ENCODE data around the gene RHOJ. TPM values are rescaled to one million over a fixed set of nuclear protein-coding genes. Genes with fewer than 3 reads are reported as not detected.
"Not testable (repeated sequence)": the region's sequence is repeated elsewhere in the genome, so short reads cannot be mapped to it uniquely, and the experiment has no call there.

The RHOJ gene
- total and polyA plus RNA-seq, 2 donors from 2014 or later: 4.0 to 20.0 TPM

DNA sequence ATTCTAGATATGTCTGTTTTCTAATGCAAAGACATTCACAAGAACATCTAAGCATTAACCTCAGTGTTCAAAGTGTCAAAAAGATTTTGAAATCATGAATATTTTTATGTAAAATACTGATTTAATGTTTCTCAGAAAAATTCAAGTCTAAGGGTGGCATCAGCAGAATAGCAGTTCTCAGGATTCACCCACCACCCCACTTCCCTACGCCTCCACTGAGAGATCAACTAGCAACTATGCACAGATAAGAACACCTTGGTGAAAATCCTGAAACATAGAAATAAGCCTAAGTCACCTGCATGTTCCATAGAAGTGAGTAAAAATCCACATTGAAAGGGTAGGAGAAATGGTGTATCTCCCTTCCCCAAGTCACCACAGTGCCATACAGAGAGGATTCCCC lies 40.9 kb upstream of the RHOJ start:
- TF ChIP-seq, protein P1, sequence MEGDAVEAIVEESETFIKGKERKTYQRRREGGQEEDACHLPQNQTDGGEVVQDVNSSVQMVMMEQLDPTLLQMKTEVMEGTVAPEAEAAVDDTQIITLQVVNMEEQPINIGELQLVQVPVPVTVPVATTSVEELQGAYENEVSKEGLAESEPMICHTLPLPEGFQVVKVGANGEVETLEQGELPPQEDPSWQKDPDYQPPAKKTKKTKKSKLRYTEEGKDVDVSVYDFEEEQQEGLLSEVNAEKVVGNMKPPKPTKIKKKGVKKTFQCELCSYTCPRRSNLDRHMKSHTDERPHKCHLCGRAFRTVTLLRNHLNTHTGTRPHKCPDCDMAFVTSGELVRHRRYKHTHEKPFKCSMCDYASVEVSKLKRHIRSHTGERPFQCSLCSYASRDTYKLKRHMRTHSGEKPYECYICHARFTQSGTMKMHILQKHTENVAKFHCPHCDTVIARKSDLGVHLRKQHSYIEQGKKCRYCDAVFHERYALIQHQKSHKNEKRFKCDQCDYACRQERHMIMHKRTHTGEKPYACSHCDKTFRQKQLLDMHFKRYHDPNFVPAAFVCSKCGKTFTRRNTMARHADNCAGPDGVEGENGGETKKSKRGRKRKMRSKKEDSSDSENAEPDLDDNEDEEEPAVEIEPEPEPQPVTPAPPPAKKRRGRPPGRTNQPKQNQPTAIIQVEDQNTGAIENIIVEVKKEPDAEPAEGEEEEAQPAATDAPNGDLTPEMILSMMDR (IDR thresholded peaks at IDR 0.05; ENCODE audit: borderline replicate concordance, extremely low read depth, insufficient read depth): no peak

DNA sequence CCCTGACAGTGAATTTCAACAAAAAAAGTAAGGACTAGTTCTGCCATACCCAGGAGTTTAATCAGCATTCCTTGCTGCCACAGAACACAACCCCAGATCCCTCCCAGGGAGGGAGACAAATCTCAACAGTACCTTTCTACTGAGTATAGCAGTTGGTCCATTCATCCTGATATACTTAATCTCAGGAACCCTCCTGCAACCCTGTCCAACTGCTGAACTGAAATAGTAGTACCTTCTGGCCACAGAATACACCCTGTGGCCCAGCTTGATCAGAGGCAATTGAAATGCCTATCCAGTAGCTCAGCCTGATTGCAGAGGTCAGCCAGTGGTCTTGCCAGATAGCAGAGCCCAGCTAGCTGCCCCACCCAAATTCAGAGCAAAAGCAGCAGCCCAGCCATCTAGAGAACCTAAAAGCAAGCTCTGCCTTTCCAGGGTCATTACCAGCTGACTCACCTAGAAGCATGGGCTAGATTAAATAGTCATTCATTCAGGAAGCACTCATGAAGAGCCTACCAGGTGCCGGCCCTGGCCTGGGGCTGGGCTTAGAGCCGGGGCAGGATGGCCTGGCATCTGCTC lies 40.0 kb upstream of the RHOJ start:
- Histone ChIP-seq H3K4me1 (ENCODE audit: control insufficient read depth in 2 of 3, insufficient read depth in 2 of 3, low read depth in 1 of 3, low read length in 3 of 3) (no peaks in the 10 kb centered on the region), H3K4me3 (ENCODE audit: low read length in 3 of 3) (no peak overlapping the region), H3K9me3 (ENCODE audit: control insufficient read depth in 2 of 3, insufficient read depth in 1 of 3, low read length in 3 of 3) (no peaks in the 10 kb centered on the region), H3K27ac (ENCODE audit: low read depth in 2 of 2, low read length in 2 of 2) (no peak overlapping the region), H3K27me3 (ENCODE audit: control insufficient read depth, insufficient read depth, low read length) (no peaks in the 10 kb centered on the region), H3K36me3 (ENCODE audit: control insufficient read depth in 2 of 3, insufficient read depth in 3 of 3, low read length in 3 of 3) (no peaks in the 10 kb centered on the region), H3K9ac (ENCODE audit: low read length in 3 of 3) (no peak overlapping the region)
- TF ChIP-seq, protein P1 (IDR thresholded peaks at IDR 0.05; ENCODE audit: borderline replicate concordance, extremely low read depth, insufficient read depth): no peak
- intact Hi-C loops (cut with DNase I): no loop called here
- FAIRE-seq (no peak), DNase-seq (no peak)

More for the DNA sequence above, 40.9 kb upstream of the RHOJ start:
- no peaks in the 10 kb centered on the region for H3K36me3 ChIP-seq (ENCODE audit: control insufficient read depth in 2 of 3, insufficient read depth in 3 of 3, low read length in 3 of 3)
- intact Hi-C loops (cut with DNase I): no loop called here
- DNase-seq (no peak), FAIRE-seq (no peak)
- no peaks in the 10 kb centered on the region for H3K27me3 ChIP-seq (ENCODE audit: control insufficient read depth, insufficient read depth, low read length)
- no peak overlapping the region for H3K9ac ChIP-seq (ENCODE audit: low read length in 3 of 3)
- no peaks in the 10 kb centered on the region for H3K9me3 ChIP-seq (ENCODE audit: control insufficient read depth in 2 of 3, insufficient read depth in 1 of 3, low read length in 3 of 3)
- H3K4me3 ChIP-seq (ENCODE audit: low read length in 3 of 3): no peak overlapping the region
- H3K4me1 ChIP-seq (ENCODE audit: control insufficient read depth in 2 of 3, insufficient read depth in 2 of 3, low read depth in 1 of 3, low read length in 3 of 3): no peaks in the 10 kb centered on the region
- no peak overlapping the region for H3K27ac ChIP-seq (ENCODE audit: low read depth in 2 of 2, low read length in 2 of 2)

DNA sequence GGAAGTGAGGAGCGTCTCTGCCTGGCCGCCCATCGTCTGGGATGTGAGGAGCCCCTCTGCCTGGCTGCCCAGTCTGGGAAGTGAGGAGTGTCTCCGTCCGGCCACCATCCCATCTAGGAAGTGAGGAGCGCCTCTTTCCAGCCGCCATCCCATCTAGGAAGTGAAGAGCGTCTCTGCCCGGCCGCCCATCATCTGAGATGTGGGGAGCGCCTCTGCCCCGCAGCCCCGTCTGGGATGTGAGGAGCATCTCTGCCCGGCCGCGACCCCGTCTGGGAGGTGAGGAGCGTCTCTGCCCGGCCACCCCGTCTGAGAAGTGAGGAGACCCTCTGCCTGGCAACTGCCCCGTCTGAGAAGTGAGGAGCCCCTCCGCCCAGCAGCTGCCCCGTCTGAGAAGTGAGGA lies 39.0 kb upstream of the RHOJ start:
- FAIRE-seq; DNase-seq; H3K4me3 ChIP-seq (ENCODE audit: low read length in 3 of 3); intact Hi-C loops (cut with DNase I); H3K4me1 ChIP-seq (ENCODE audit: control insufficient read depth in 2 of 3, insufficient read depth in 2 of 3, low read depth in 1 of 3, low read length in 3 of 3); H3K27ac ChIP-seq (ENCODE audit: low read depth in 2 of 2, low read length in 2 of 2); H3K27me3 ChIP-seq (ENCODE audit: control insufficient read depth, insufficient read depth, low read length); H3K36me3 ChIP-seq (ENCODE audit: control insufficient read depth in 2 of 3, insufficient read depth in 3 of 3, low read length in 3 of 3); H3K9ac ChIP-seq (ENCODE audit: low read length in 3 of 3); H3K9me3 ChIP-seq (ENCODE audit: control insufficient read depth in 2 of 3, insufficient read depth in 1 of 3, low read length in 3 of 3): not testable (repeated sequence)

DNA sequence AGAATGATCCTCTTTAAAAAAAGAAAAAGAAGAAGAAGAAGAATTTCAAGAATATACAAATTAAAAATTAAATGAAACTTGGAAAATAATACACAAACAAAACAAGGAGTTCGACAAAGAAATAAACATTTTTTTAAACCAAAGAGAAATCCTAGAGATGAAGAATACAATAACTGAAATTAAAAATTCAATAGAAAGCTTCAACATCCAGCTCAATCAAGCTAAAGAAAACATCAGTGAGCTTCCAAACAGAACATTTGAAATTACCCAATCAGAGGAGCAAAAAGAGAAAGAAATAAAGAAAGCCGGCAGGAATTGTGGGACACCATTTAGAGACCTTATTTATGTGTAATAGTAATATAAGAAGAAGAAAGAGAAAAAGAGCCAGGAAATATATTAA lies 37.2 kb upstream of the RHOJ start:
- no peak for DNase-seq
- H3K4me3 ChIP-seq (ENCODE audit: low read length in 3 of 3): no peak overlapping the region
- no peak for FAIRE-seq
- H3K27ac ChIP-seq (ENCODE audit: low read depth in 2 of 2, low read length in 2 of 2): no peak overlapping the region
- H3K27me3 ChIP-seq (ENCODE audit: control insufficient read depth, insufficient read depth, low read length): no peaks in the 10 kb centered on the region
- no peaks in the 10 kb centered on the region for H3K36me3 ChIP-seq (ENCODE audit: control insufficient read depth in 2 of 3, insufficient read depth in 3 of 3, low read length in 3 of 3)
- intact Hi-C loops (cut with DNase I): no loop called here
- H3K9me3 ChIP-seq (ENCODE audit: control insufficient read depth in 2 of 3, insufficient read depth in 1 of 3, low read length in 3 of 3): no peaks in the 10 kb centered on the region
- no peak overlapping the region for H3K9ac ChIP-seq (ENCODE audit: low read length in 3 of 3)
- H3K4me1 ChIP-seq (ENCODE audit: control insufficient read depth in 2 of 3, insufficient read depth in 2 of 3, low read depth in 1 of 3, low read length in 3 of 3): no peaks in the 10 kb centered on the region
- TF ChIP-seq, protein P1 (IDR thresholded peaks at IDR 0.05; ENCODE audit: borderline replicate concordance, extremely low read depth, insufficient read depth): no peak
